CD4-positive, alpha-beta T cell treated with Interleukin-6 for 4 hours (primary cell): Measurements from ENCODE around the gene ZNF552.
"Not testable (repeated sequence)": the region's sequence is repeated elsewhere in the genome, so short reads cannot be mapped to it uniquely, and the experiment has no call there.

Experiments used
- DNase-seq: peaks from one replicate; pipeline ENCODE4 v3.0.0-alpha.2; 2020; ENCODE audit warnings: mixed read lengths

Gene ZNF552

GRCh38 chr19:57817976-57818375 lies 3.3 kb upstream of the ZNF552 start:
- no peak for DNase-seq

DNA sequence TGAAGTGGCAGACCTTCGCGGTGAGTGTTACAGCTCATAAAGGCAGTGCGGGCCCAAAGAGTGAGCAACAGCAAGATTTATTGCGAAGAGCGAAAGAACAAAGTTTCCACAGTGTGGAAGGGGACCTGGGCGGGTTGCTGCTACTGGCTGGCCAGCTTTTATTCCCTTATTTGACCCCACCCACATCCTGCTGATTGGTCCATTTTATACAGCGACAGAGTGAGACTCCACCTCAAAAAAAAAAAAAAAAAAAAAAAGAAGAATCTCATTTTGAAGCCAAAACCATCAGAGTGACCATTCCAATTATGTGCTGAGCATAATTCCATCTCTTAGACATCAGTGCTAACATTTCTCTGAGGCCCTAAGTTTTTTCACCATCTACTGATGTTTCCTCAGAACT lies 1.9 kb upstream of the ZNF552 start:
- no peak for DNase-seq

- DNase-seq, result no peak
Observed at GRCh38 chr19:57815247-57816075, 748 bp upstream of the ZNF552 start.

DNA sequence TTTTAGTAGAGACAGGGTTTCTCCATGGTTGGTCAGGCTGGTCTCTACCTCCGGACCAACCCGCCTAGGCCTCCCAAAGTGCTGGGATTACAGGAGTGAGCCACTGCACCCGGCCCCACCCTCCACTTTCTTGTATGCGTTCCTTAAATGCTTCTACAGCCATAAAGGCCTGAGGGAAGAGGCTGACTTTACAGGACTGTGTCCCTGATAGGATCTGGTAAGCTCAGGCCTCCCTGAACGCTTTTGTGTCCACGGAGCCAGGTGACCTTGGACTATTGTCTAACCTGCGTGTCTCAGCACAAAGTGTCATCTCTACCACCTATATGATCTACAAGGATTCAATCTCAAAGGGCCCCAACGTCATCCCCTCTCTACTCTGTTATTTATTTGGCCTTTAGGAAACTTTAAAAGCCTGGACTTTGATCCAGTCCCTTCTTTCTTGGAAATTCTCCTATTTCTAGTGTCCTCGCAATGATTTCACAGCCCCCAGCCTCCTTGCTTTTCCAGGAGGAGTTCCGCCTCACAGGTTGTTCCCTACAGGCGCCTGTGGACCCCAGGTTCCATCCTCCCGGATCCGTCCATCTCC lies 701 bp downstream of the ZNF552 start:
- no peak for DNase-seq

DNA sequence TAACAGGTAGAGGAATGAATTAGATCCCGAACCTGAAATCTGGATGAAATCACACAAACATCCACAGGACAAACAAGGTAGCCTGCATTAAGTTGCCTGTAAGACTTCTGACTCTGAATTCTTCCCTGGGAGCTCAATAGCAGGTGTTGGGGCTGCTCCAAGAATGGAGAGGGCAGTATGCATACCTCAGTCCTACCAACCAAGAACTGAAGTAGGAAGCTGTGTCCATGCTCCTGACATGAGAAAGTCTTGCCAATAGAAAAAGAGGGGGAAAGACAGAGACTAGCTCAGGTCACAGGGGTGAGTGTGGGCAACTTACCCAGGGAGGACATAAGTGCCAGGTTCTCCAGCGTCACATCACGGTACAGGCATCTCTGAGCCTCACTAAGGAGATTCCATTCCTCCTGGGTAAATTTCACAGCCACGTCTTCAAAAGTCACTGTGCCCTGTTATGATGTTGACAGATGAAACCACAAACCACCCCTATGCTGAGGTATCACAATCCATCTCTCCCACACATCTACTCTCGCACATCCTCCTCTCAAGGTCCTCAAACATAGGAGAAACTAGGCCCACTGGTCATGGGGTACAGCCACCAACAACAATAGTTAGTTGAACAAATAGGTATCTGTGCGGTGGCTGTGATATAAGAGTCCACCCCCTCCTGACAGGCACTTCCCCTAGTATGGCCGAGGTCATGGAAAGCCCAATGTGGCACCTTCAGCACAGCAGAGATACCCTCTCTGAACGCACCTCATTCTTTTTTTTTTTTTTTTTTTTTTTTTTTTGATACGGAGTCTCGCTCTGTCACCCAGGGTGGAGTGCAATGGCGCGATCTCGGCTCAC lies 1.5 kb downstream of the ZNF552 start:
- not testable (repeated sequence) for DNase-seq

- no peak for DNase-seq
Observed at GRCh38 chr19:57812226-57812625, 2.5 kb downstream of the ZNF552 start.

- DNase-seq, result not testable (repeated sequence)
Observed at GRCh38 chr19:57810410-57811295, 4.1 kb downstream of the ZNF552 start.

- DNase-seq, result no peak
Observed at GRCh38 chr19:57807541-57807940, 7.2 kb downstream of the ZNF552 start.

DNA sequence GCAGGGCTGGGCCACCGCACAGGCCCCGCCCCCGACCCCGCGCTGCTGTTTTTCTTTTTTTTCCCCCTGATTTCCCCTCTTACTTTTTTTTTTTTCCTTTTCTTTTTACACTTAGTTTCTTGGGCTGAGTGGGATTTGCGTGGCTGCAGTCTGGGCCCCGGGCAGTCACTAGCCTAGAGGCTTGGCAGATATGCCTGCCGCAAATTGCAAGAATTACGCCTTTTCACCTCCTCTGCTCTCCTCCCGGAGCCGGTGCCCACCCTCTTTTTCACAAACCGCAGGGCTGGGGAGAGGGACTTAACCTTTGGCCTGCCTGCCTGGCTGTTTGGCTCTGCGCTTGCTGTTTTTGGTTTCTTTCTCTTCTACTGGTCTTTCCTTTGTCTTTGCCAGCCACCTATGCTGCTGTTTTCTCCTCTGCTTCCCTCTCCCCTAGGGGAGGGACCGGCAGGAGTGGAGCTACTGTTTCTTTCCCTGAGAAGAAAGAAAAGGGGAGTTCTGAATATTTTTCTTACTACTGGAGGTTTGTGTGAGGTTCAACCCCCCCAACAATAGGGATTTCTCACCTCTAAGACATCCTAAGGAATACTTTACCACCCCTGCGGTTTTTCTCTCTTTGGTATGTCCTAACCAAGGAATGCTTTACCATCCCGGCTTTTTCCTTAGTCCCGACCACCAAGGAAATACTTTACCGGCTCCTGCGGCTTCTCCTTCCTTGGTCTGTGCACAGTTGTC lies 11.0 kb downstream of the ZNF552 start:
- peak; percentile 12 for DNase-seq

DNA sequence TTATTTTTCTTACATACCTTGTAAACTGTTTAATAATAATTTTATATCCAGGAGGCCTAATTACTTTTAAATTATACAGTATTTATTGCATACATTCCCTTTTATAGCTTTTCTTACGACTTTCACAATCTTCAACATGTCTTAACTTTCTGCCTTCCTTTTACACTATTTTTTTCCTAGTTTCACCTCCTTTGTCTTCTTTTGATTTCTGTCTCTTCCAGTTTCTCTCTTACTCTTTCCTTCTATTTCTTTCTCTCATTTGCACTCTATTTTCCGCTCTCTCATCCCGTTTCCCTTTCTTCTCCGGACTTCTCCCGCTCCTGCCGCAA lies 11.5 kb downstream of the ZNF552 start:
- DNase-seq, result no peak

- no peak for DNase-seq
Observed at GRCh38 chr19:57802269-57802668, 12.4 kb downstream of the ZNF552 start.

- no peak for DNase-seq
Observed at GRCh38 chr19:57800696-57801095, 14.0 kb downstream of the ZNF552 start.

DNA sequence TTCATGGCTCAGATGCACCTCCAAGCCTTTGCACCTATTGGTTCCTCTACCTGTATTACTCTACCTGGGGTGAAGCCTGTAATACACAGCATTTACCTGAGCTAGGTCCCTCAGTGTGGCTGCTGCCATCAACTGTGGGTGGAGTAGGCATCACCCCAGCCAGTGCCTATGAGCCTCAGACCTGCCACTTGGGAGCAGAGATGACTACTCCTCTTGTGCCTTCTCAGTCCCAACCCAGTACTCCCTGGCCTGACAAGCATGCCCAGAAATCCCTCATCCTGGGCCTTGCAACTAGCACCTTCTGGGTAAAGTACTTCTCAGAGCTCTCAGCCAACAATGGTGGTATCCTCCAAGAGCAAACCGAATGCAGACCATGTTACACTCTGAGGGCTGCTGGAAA lies 18.1 kb downstream of the ZNF552 start:
- DNase-seq, result not testable (repeated sequence)

DNA sequence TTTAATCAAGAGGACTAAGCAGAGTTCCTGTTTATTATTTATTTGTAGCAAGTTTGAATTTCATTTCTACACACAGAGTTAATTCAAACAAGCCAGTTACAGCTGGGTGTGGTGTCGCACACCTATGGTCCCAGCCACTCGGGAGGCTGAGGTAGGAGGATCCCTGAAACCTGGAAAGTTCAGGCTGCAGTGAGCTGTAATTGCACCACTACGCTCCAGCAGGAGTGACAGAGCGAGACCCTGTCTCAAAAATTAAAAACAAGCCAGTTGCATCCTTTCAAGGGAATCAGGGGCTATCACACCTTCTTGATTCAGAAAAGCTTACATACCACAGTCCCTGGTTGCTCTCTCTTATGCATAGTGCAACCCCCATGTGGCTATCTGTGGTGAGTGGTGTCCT lies 25.4 kb downstream of the ZNF552 start:
- no peak for DNase-seq

DNA sequence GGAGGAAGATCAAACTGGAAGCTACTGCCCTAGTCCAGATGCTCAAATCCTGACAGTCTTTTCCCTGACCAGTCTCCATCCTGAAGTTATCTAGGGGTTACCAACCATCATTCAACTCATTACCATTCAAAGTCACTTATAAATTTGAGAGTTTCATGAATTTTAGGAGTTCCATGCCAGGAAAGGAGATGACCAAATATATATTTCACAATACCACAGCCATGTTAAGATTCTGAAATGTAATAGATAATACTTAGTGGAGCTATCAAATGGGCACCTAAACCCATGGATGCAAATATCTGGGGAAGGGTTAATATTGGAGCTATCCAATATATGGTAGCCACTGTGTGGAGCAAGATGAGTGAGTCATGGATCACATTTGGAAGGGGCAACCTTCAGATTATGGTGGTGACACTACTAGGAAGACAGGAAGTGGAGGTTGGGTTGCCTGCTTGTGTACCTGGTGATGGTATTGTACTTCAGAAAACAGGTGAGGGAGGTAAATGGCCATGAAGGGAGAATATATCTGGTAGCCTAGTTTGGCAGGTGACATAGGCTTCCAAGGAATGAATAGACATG lies 26.5 kb downstream of the ZNF552 start:
- no peak for DNase-seq

GRCh38 chr19:57786906-57787305 lies 27.8 kb downstream of the ZNF552 start:
- DNase-seq, result no peak

DNA sequence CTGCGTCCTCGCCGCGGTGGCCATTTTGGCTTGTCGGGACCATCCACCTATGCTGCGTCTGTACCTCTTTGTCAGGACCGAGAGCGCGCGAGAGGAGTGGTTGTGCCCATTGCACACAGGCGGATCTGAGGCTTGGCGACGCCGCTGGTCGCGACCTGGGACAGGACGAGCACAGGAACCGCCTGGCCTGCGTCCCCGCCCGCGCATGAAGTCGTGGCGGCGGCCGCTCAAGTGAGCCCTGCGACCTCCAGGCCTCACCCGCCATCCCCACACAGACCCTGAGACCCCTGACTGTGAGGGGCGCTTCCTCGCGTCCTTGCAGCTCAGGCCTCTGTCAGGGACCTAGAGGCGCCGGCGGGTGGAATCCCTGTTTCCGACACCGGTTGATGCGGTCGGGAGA lies 28.4 kb downstream of the ZNF552 start:
- no peak for DNase-seq

- no peak for DNase-seq
Observed at GRCh38 chr19:57779220-57779845, 35.4 kb downstream of the ZNF552 start.

DNA sequence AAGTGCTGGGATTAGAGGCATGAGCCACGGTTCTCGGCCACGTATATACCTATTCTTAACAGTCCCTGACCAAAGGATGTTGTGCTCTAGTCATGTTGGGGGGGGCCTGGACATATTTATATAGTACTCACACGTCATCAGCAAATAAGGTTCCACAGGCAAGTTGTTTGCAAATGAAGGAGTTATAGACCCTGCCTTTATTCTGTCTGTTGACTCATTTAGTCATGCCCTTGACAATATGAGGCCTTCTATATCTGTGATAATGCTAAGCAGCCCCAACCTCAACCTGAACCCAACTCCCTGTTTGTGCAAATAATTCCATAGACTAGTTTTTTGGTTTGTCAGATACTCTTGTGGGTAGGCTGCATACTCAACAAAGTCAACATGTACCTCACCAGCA lies 36.4 kb downstream of the ZNF552 start:
- no peak for DNase-seq

GRCh38 chr19:57776764-57777296 lies 37.9 kb downstream of the ZNF552 start:
- no peak for DNase-seq

DNA sequence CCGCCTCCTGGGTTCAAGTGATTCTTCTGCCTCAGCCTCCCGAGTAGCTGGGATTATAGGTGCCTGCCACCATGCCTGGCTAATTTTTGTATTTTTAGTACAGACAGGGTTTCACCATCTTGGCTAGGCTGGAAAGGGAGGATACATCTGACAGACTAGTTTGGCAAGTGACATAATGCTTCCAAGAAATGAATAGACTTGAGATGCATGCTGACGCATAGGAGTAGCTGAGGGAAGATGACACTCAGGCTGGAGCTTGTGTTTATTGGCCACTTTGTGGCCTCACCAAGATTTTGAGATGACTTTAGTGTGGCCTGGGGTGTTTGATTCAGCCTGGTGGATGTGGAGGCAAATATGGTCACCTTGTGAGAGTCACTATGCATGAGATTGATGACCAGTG lies 41.2 kb downstream of the ZNF552 start:
- DNase-seq, result no peak
